ENCODE measurements around the gene TMPRSS7.

Gene TMPRSS7

DNA sequence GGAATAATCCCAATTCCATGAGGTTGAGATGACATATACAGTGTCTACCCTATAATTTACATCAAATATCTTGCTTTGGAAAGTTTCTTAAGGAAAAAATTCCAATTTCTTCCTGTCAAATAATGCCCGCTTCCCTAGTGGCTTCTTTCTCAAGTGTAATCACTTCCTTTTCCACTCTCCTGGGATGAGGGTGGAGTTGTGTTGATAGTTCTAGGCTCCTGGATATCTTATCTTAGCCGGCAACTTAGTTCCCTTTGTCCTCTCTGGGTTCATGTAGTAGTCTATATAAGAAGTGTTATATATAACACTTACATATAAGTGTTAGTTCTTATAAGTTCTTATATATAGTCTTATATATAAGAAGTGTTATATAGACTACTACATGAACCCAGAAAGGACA is 24.9 kb upstream of the TMPRSS7 start:
- H3K4me2 ChIP-seq (ENCODE audit: insufficient read depth, low read length): no peak overlapping the region
- H3K4me3 ChIP-seq (ENCODE audit: low read depth in 1 of 2, low read length in 2 of 2): no peak overlapping the region
- H3K9ac ChIP-seq (ENCODE audit: low read depth, low read length): no peak overlapping the region
- DNase-seq: no peak
- no peaks in the 10 kb centered on the region for H3K79me2 ChIP-seq (ENCODE audit: insufficient read depth, low read length)
- ATAC-seq (ENCODE audit: insufficient read depth, low read depth): no peak
- no peaks in the 10 kb centered on the region for H3K27me3 ChIP-seq (ENCODE audit: insufficient read depth, low read length, poor library complexity)
- no peaks in the 10 kb centered on the region for H4K20me1 ChIP-seq (ENCODE audit: insufficient read depth, low read length)
- H3K9me3 ChIP-seq (ENCODE audit: insufficient read depth, low read length, severe bottlenecking): no peaks in the 10 kb centered on the region
- H3K27ac ChIP-seq (ENCODE audit: low read length): no peak overlapping the region
- H2AFZ ChIP-seq (ENCODE audit: low read depth, low read length): no peak overlapping the region
- H3K4me1 ChIP-seq (ENCODE audit: insufficient read depth, low read length): no peaks in the 10 kb centered on the region
- H3K36me3 ChIP-seq (ENCODE audit: insufficient read depth, low read length): no peaks in the 10 kb centered on the region
- no peak for TF ChIP-seq EZH2 (IDR thresholded peaks at IDR 0.05; ENCODE audit: borderline replicate concordance, low read depth, low read length, severe bottlenecking)
- TF ChIP-seq, protein P1, sequence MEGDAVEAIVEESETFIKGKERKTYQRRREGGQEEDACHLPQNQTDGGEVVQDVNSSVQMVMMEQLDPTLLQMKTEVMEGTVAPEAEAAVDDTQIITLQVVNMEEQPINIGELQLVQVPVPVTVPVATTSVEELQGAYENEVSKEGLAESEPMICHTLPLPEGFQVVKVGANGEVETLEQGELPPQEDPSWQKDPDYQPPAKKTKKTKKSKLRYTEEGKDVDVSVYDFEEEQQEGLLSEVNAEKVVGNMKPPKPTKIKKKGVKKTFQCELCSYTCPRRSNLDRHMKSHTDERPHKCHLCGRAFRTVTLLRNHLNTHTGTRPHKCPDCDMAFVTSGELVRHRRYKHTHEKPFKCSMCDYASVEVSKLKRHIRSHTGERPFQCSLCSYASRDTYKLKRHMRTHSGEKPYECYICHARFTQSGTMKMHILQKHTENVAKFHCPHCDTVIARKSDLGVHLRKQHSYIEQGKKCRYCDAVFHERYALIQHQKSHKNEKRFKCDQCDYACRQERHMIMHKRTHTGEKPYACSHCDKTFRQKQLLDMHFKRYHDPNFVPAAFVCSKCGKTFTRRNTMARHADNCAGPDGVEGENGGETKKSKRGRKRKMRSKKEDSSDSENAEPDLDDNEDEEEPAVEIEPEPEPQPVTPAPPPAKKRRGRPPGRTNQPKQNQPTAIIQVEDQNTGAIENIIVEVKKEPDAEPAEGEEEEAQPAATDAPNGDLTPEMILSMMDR (IDR thresholded peaks at IDR 0.05; ENCODE audit: borderline replicate concordance, extremely low read depth, low read length, poor library complexity, severe bottlenecking): no peak

GRCh38 chr3:112010636-112011035 is 23.9 kb upstream of the TMPRSS7 start:
- Histone ChIP-seq H3K27me3 (ENCODE audit: insufficient read depth, low read length, poor library complexity) (no peaks in the 10 kb centered on the region), H4K20me1 (ENCODE audit: insufficient read depth, low read length) (no peaks in the 10 kb centered on the region), H3K27ac (ENCODE audit: low read length) (no peak overlapping the region), H3K79me2 (ENCODE audit: insufficient read depth, low read length) (no peaks in the 10 kb centered on the region), H3K4me3 (ENCODE audit: low read depth in 1 of 2, low read length in 2 of 2) (no peak overlapping the region), H3K36me3 (ENCODE audit: insufficient read depth, low read length) (no peaks in the 10 kb centered on the region), H3K9me3 (ENCODE audit: insufficient read depth, low read length, severe bottlenecking) (no peaks in the 10 kb centered on the region), H3K4me2 (ENCODE audit: insufficient read depth, low read length) (no peak overlapping the region), H3K9ac (ENCODE audit: low read depth, low read length) (no peak overlapping the region), H3K4me1 (ENCODE audit: insufficient read depth, low read length) (no peaks in the 10 kb centered on the region), H2AFZ (ENCODE audit: low read depth, low read length) (no peak overlapping the region)
- TF ChIP-seq, protein P1 (IDR thresholded peaks at IDR 0.05; ENCODE audit: borderline replicate concordance, extremely low read depth, low read length, poor library complexity, severe bottlenecking): no peak
- no peak for TF ChIP-seq EZH2 (IDR thresholded peaks at IDR 0.05; ENCODE audit: borderline replicate concordance, low read depth, low read length, severe bottlenecking)
- ATAC-seq (ENCODE audit: insufficient read depth, low read depth) (no peak), DNase-seq (no peak)

GRCh38 chr3:112011376-112011940 is 23.1 kb upstream of the TMPRSS7 start:
- H3K79me2 ChIP-seq (ENCODE audit: insufficient read depth, low read length): no peaks in the 10 kb centered on the region
- H3K4me1 ChIP-seq (ENCODE audit: insufficient read depth, low read length): no peaks in the 10 kb centered on the region
- H3K27me3 ChIP-seq (ENCODE audit: insufficient read depth, low read length, poor library complexity): no peaks in the 10 kb centered on the region
- no peak overlapping the region for H2AFZ ChIP-seq (ENCODE audit: low read depth, low read length)
- H3K4me3 ChIP-seq (ENCODE audit: low read depth in 1 of 2, low read length in 2 of 2): no peak overlapping the region
- no peak overlapping the region for H3K9ac ChIP-seq (ENCODE audit: low read depth, low read length)
- no peak overlapping the region for H3K27ac ChIP-seq (ENCODE audit: low read length)
- no peaks in the 10 kb centered on the region for H3K36me3 ChIP-seq (ENCODE audit: insufficient read depth, low read length)
- ATAC-seq (ENCODE audit: insufficient read depth, low read depth) (no peak; the same call in 2 of the 3 replicates), DNase-seq (no peak)
- no peaks in the 10 kb centered on the region for H3K9me3 ChIP-seq (ENCODE audit: insufficient read depth, low read length, severe bottlenecking)
- H4K20me1 ChIP-seq (ENCODE audit: insufficient read depth, low read length): no peaks in the 10 kb centered on the region
- H3K4me2 ChIP-seq (ENCODE audit: insufficient read depth, low read length): no peak overlapping the region
- TF ChIP-seq, protein P1 (IDR thresholded peaks at IDR 0.05; ENCODE audit: borderline replicate concordance, extremely low read depth, low read length, poor library complexity, severe bottlenecking): no peak
- TF ChIP-seq EZH2 (IDR thresholded peaks at IDR 0.05; ENCODE audit: borderline replicate concordance, low read depth, low read length, severe bottlenecking): no peak

Data from DND-41 (cell line).